HG02571 (cell line): ENCODE measurements around the gene DOCK9.

Source experiments
- ATAC-seq: cut with Tn5 transposase; IDR thresholded peaks from one replicate; pipeline ENCODE4 v1.9.1; 2021; ENCODE audit warnings: mild to moderate bottlenecking, moderate library complexity; ENCODE audit not compliant: unreplicated experiment

DOCK9 gene

GRCh38 chr13:98978280-98978679, 416 bp upstream of the DOCK9 start:
- ATAC-seq, result no peak

GRCh38 chr13:98976941-98977340, 923 bp downstream of the DOCK9 start:
- ATAC-seq, result no peak

GRCh38 chr13:98976338-98976737, 1.5 kb downstream of the DOCK9 start:
- ATAC-seq, result no peak

GRCh38 chr13:98975822-98976261, 2.0 kb downstream of the DOCK9 start:
- ATAC-seq, result no peak

GRCh38 chr13:98974053-98974452, 3.8 kb downstream of the DOCK9 start:
- no peak for ATAC-seq

- no peak for ATAC-seq
Observed at GRCh38 chr13:98972627-98973026, 5.2 kb downstream of the DOCK9 start.

GRCh38 chr13:98972059-98972458, 5.8 kb downstream of the DOCK9 start:
- no peak for ATAC-seq

- ATAC-seq, result no peak
Observed at GRCh38 chr13:98970330-98970729, 7.5 kb downstream of the DOCK9 start.

GRCh38 chr13:98967491-98967890, 10.4 kb downstream of the DOCK9 start:
- no peak for ATAC-seq

- ATAC-seq, result no peak
Observed at GRCh38 chr13:98966019-98966418, 11.8 kb downstream of the DOCK9 start.

GRCh38 chr13:98965325-98965724, 12.5 kb downstream of the DOCK9 start:
- ATAC-seq, result no peak

- ATAC-seq, result no peak
Observed at GRCh38 chr13:98963917-98964316, 13.9 kb downstream of the DOCK9 start.

- ATAC-seq, result no peak
Observed at GRCh38 chr13:98962901-98963590, 14.8 kb downstream of the DOCK9 start.

- no peak for ATAC-seq
Observed at GRCh38 chr13:98961503-98962105, 16.3 kb downstream of the DOCK9 start.

- ATAC-seq, result no peak
Observed at GRCh38 chr13:98960606-98961502, 17.0 kb downstream of the DOCK9 start.

- no peak for ATAC-seq
Observed at GRCh38 chr13:98959786-98960605, 17.9 kb downstream of the DOCK9 start.

- no peak for ATAC-seq
Observed at GRCh38 chr13:98959291-98959690, 18.6 kb downstream of the DOCK9 start.

- no peak for ATAC-seq
Observed at GRCh38 chr13:98958443-98958794, 19.4 kb downstream of the DOCK9 start.

- no peak for ATAC-seq
Observed at GRCh38 chr13:98957731-98958442, 20.0 kb downstream of the DOCK9 start.

GRCh38 chr13:98955336-98955735, 22.5 kb downstream of the DOCK9 start:
- ATAC-seq, result no peak
